Activated T-cell treated with anti-CD3 and anti-CD28 coated beads for 24 hours (primary cell): Measurements from ENCODE around the gene FKBP8.
"Not testable (repeated sequence)": the region's sequence is repeated elsewhere in the genome, so short reads cannot be mapped to it uniquely, and the experiment has no call there.

Source experiments
- DNase-seq: peaks from one replicate; pipeline ENCODE4 v3.0.0-alpha.2; 2020; ENCODE audit warnings: low read depth

The FKBP8 gene

GRCh38 chr19:18542941-18543813 lies at the start of gene FKBP8:
Gene FKBP8 (minus strand): TSS chr19:18543573. CDS start chr19:18541970, 1,603 bp downstream.
- DNase-seq, result peak; percentile 92

GRCh38 chr19:18592732-18593131 lies 49.4 kb upstream of the FKBP8 start:
- DNase-seq, result not testable (repeated sequence)

DNA sequence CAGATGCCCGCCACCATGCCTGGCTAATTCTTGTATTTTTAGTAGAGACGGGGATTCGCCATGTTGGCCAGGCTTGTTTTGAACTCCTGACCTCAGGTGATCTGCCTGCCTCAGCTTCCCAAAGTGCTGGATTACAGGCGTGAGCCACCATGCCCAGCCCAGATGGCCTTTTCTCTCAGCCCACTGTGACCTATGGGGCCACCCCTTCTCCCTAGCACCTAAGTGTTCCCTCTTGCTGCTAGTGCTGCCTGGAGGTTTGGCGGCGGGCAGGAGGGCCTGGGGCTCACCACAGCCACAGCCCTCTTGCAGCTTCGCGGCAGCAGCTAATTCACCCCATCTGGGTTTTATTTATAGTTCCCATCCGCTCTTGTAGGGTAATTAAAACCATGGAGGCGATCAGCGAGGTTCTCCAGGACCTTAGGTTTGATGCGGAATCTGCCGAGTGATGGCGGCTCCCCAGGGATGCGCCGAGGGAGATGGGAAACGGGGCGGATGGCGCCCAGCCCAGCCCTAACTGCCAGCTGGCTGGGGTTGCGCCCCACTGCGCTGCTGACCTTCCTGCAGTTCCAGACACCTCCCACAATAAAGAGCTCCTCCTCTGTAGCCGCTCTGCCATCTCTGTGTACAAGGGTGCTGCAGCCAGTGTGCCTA lies 48.5 kb upstream of the FKBP8 start:
- DNase-seq, result no peak

- DNase-seq, result no peak
Measured at GRCh38 chr19:18590273-18591272, 47.2 kb upstream of the FKBP8 start.

GRCh38 chr19:18589380-18590272 lies 46.3 kb upstream of the FKBP8 start:
- no peak for DNase-seq

DNA sequence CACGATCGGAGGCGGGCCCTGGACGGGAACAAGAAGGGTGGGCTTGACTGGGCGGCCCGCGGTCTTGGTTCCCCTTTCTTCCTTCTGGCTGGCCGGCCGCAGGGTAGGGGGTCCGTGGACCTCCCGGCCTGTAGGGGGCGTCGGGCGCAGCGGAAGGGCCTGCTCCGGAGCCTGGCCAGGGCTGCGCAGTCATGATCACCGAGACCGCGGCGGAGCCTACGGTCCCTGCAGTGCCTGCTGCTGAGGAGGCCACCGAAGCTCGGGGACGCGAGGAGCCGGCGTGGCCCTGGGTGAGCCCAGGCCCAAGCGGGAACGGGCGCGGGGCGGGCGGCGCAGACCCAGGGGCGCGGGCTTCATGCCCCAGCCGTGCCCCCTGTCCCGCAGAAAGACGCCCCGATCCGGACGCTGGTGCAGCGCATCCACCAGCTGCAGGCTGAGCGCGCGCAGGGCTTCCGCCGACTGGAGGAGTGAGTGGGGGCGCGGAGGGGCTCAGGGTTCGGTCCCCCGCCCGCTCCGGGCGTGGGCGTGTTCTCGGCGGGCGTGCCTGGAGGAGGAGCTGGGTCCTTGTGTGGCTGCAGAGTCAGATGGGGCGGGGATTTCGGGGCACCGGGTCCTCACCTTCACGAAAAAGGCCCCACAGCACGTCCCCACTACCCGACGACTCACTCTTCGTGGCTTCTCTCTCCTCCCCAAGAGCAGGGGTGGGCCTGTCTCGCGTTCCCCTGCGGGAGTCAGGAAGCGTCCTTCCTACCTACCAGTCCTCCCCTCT lies 45.4 kb upstream of the FKBP8 start, which contains the start of gene REX1BD:
Gene REX1BD (plus strand): TSS at position 188 of the 769 bp plus-strand sequence. CDS start 4 bp downstream, at position 192.
- DNase-seq, result peak; percentile 85

- no peak for DNase-seq
Measured at GRCh38 chr19:18587962-18588610, 44.7 kb upstream of the FKBP8 start.

DNA sequence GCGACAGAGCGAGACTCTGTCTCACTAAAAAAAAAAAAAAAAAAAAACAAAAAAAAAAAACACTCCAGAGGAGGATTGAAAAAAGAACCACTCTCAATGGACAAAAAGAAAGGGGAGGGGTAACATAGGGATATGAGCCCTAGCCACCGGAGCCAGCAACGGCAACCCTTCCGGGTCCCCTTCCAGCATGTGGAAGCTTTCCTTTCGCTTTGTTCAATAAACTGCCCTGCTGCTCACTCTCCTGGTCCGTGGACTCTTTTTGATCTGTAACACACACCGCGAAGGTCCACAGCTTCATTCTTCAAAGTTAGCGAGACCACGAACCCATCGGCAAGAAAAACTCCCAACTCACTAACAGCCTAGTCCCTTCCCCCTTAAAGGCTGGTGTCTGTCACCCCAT lies 44.2 kb upstream of the FKBP8 start:
- DNase-seq, result no peak

GRCh38 chr19:18586306-18586705 lies 42.9 kb upstream of the FKBP8 start:
- DNase-seq, result no peak

GRCh38 chr19:18580311-18580710 lies 36.9 kb upstream of the FKBP8 start:
- no peak for DNase-seq

DNA sequence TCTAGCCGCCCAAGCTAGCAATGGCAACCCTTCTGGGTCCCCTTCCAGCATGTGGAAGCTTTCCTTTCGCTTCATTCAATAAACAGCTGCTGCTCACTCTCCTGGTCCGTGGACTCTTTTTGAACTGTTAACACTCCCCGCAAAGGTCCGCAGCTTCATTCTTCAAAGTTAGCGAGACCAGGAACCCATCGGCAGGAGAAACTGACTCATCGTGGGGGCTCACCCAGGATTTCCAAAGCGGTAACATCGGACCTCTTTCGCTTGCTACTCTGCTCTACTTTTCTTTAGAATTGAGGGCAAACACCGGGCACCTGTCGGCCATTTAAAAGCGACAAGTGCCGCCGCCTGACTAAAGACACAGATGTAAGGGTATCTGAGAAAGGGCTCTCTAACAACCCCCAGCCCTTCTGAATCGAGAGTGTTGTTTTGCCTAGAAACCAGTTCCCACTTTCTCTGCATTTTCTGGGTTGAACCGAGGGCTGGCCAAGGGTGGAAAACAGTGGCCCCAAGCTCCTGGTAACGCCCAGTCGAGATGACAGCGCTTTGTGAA lies 34.1 kb upstream of the FKBP8 start:
- no peak for DNase-seq

- DNase-seq, result no peak
Measured at GRCh38 chr19:18576383-18576782, 33.0 kb upstream of the FKBP8 start.

GRCh38 chr19:18574691-18575291 lies 31.4 kb upstream of the FKBP8 start:
- no peak for DNase-seq

DNA sequence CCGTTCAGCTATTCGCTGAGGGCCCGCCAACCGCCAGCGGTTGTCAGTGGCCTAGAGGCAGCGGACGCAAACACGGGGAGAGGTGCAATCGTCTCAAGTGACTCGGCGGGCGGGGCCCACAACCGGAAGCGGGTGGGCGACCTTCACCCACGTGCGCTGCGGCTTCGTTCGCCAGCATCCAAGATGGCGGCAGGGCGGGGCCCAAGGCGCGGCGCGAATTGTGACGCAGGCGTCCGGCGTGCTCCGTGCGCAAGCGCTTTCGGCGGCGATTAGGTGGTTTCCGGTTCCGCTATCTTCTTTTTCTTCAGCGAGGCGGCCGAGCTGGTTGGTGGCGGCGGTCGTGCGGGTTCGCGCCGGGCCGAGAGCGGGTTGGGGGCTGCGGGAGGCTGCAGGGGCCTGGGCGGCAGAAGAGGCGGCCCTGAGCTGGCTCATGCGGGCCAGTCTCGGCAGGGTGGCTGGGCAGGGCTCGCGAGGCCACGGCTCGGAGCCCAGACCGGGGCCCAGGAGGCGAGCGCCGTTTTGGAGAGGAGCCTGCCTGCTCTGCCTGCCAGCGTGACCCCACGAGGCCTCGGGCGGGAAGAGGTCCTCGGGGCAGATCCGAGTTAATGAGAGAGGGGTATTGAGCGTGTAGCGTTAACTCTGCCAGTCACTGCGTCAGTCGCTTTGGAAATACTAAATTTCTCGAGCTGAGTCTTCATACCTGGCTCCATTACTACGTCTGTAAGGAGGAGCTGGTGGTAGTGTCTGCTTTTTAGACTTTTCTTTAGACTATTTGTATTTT lies 28.4 kb upstream of the FKBP8 start, which contains the start of gene UBA52:
Gene UBA52 (plus strand): TSS at position 294 of the 781 bp plus-strand sequence. CDS start 1,444 bp downstream, outside the sequence.
- peak; percentile 99 for DNase-seq

DNA sequence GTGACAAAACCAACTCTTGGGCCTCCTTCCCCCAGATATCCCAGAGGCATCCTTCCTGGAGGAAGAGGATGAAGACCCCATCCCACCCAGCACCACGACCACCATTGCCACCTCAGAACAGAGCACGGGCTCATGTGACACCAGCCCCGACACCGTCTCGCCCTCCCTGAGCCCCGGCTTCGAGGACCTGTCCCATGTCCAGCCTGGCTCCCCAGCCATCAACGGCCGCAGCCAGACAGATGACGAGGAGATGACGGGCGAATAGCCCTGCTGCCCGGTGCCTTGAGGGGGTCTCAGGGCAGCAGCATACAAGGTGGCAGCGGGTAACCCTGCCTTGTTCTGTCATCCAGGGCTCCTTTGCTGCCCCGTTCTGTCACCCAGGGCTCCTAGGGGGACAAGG lies 25.0 kb upstream of the FKBP8 start:
- no peak for DNase-seq

GRCh38 chr19:18566953-18567352 lies 23.6 kb upstream of the FKBP8 start:
- DNase-seq, result no peak

DNA sequence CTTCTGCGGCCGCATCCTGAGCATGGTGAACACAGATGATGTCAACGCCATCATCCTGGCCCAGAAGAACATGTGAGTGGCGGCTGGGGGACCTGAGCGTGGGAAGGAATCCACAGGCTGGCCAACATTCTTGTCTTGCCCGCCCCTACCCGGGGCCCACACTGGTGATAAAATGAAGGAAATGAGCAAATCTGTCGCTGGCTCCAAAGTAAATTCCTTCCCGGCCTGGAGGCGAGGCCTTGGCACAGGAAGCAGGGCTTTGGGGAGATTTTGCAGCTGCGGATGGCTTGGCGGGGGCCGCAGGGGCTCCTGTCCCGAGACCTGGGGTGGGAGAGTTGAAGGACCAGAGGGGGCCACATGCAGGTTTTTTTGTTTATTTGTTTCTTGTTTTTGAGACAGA lies 18.7 kb upstream of the FKBP8 start:
- DNase-seq, result no peak

DNA sequence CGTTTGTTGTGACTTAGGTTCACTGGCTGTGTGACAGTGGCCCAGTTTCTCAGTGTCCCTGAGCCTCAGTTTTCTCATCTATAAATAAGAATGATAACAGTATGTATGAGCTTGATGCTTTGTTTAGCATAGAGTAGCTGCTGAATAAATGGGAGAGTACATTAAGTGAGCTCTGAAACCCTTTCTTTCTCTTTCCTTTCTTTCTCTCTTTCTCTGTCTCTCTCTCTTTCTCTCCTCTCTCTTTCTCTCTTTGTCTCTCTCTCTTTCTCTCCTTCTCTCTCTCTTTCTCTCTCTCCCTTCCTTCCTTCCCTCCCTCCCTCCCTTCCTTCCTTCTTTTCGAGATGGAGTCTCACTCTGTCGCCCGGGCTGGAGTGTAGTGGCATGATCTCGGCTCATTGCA lies 16.3 kb upstream of the FKBP8 start:
- no peak for DNase-seq
